WI38 (cell line): ENCODE measurements around the gene ARHGEF28.

Experiments
- H3K4me3 ChIP-seq: 2 replicates; pipeline ENCODE4 v1.5.1; 2011; ENCODE audit warnings: low read depth, mild to moderate bottlenecking, control low read depth, low read length
- CTCF ChIP-seq: IDR thresholded peaks from 2 replicates; pipeline ENCODE4 v1.5.1; 2012; ENCODE audit warnings: low read depth, mild to moderate bottlenecking, control low read depth, low read length

Gene ARHGEF28

GRCh38 chr5:73921741-73922140 lies 295.7 kb downstream of the ARHGEF28 start:
- no peak overlapping the region for H3K4me3 ChIP-seq
- TF ChIP-seq CTCF, result no peak

- no peak for TF ChIP-seq CTCF
Measured at GRCh38 chr5:73922224-73922623, 296.2 kb downstream of the ARHGEF28 start.

GRCh38 chr5:73922875-73923557 lies 297.0 kb downstream of the ARHGEF28 start:
- H3K4me3 ChIP-seq, result no peak overlapping the region
- TF ChIP-seq CTCF, result no peak

More at GRCh38 chr5:73922224-73922623, 296.2 kb downstream of the ARHGEF28 start:
- H3K4me3 ChIP-seq, result no peak overlapping the region

- no peak overlapping the region for H3K4me3 ChIP-seq
- TF ChIP-seq CTCF, result no peak
Measured at GRCh38 chr5:73928476-73929070, 302.6 kb downstream of the ARHGEF28 start.

GRCh38 chr5:73935719-73936118 lies 309.7 kb downstream of the ARHGEF28 start:
- no peak for TF ChIP-seq CTCF
- no peak overlapping the region for H3K4me3 ChIP-seq

- no peak overlapping the region for H3K4me3 ChIP-seq
- TF ChIP-seq CTCF, result no peak
Measured at GRCh38 chr5:73938280-73938937, 312.4 kb downstream of the ARHGEF28 start.

GRCh38 chr5:73938938-73939320 lies 312.9 kb downstream of the ARHGEF28 start:
- no peak for TF ChIP-seq CTCF
- H3K4me3 ChIP-seq, result no peak overlapping the region
